K562 (cell line): ENCODE results near the gene RFC2. TPM values are rescaled to one million over a fixed set of nuclear protein-coding genes. Genes with fewer than 3 reads are reported as not detected.

Experiments
- ATAC-seq: fragments of 200-7000 bp; cut with Tn5 transposase; 3 replicates; pipeline ENCODE4 v1.9.1; 2020; ENCODE audit warnings: moderate library complexity
- BruUV-seq: library from RNA; stranded (reverse); fragments of 400-500 nt; replicated peaks from 2 replicates; lab custom pipeline; 2021; lab: Mats Ljungman, UMichigan
- CTCF ChIA-PET: fragments of 300-600 bp; formaldehyde crosslinking; extraction: SDS; loops from one replicate; lab custom pipeline; 2021; ENCODE audit warnings: low intra/inter-chr PET ratio; lab: Yijun Ruan, JAX
- POLR2A ChIA-PET: fragments of 300-600, 350-650 bp; sonication (Branson Sonifier 250); formaldehyde crosslinking; extraction: SDS; loops from one replicate; lab custom pipeline; 2021; ENCODE audit warnings: antibody characterized with exemption, inconsistent platforms; lab: Yijun Ruan, JAX
- DNase-seq, 4 experiments: peaks; one replicate each; pipeline versions ENCODE4 v3.0.0 to v3.0.0-alpha.2; 2011 to 2018; ENCODE audit warnings: low spot score in 3 of 4, mixed read lengths in 3 of 4; ENCODE audit errors: extremely low read depth in 1 of 4
- FAIRE-seq: peaks from 2 replicates; lab custom pipeline; 2011; peaks lifted over from hg19 to GRCh38; lab: Jason Lieb, UNC
- H2AFZ ChIP-seq: 2 replicates; pipeline ENCODE4 v1.6.0; 2011; ENCODE audit warnings: low read depth, low read length, control low read depth, inconsistent platforms
- H3K27ac ChIP-seq: fragments of 200-600 bp; 3 replicates; pipeline ENCODE4 v1.8.0; 2011; ENCODE audit warnings: low read depth, mild to moderate bottlenecking, control low read depth, inconsistent platforms, low read length, moderate library complexity, mixed read lengths; ENCODE audit errors: extremely low read depth
- H3K27me3 ChIP-seq, 2 experiments: fragments of 300-600 bp in 1 of 2; 2 replicates in 1 of 2; 3 replicates in 1 of 2; pipeline versions ENCODE4 v1.6.0 to v1.8.0; 2011; ENCODE audit warnings: inconsistent platforms in 2 of 2, low read length in 2 of 2, mild to moderate bottlenecking in 1 of 2, mixed read lengths in 1 of 2, moderate library complexity in 1 of 2; ENCODE audit not compliant: control insufficient read depth in 2 of 2, insufficient read depth in 2 of 2
- H3K36me3 ChIP-seq: fragments of 300-600 bp; 3 replicates; pipeline ENCODE4 v1.8.0; 2011; ENCODE audit warnings: mild to moderate bottlenecking, low read length, inconsistent platforms; ENCODE audit not compliant: control insufficient read depth, insufficient read depth
- H3K4me1 ChIP-seq, 2 experiments: fragments of 200-600 bp in 1 of 2; replicated peaks in 1 of 2; 2 replicates in 1 of 2; 3 replicates in 1 of 2; pipeline versions ENCODE4 v1.5.1 to v1.8.0; 2011; ENCODE audit warnings: inconsistent platforms in 2 of 2, low read length in 2 of 2, mild to moderate bottlenecking in 1 of 2, mixed read lengths in 1 of 2, moderate library complexity in 1 of 2; ENCODE audit not compliant: control insufficient read depth in 2 of 2, insufficient read depth in 2 of 2
- H3K4me2 ChIP-seq: 2 replicates; pipeline ENCODE4 v1.6.1; 2011; ENCODE audit warnings: low read length, control low read depth, inconsistent platforms, mixed read lengths; ENCODE audit not compliant: insufficient read depth
- H3K4me3 ChIP-seq: fragments of 200-600 bp; sonication (generic), shearing (Covaris generic); 2 replicates; pipeline ENCODE4 v1.5.1; 2016; ENCODE audit warnings: control low read depth, inconsistent platforms
- H3K79me2 ChIP-seq: fragments of 200-600 bp; 3 replicates; pipeline ENCODE4 v1.8.0; 2011; ENCODE audit warnings: low read length, inconsistent platforms; ENCODE audit not compliant: control insufficient read depth, insufficient read depth
- H3K9ac ChIP-seq, 2 experiments: 2 replicates each; pipeline versions ENCODE4 v1.6.0 to v1.6.1; 2011; ENCODE audit warnings: low read depth in 2 of 2, low read length in 2 of 2, control low read depth in 1 of 2, inconsistent platforms in 1 of 2, mild to moderate bottlenecking in 1 of 2, mixed read lengths in 1 of 2; ENCODE audit not compliant: insufficient read depth in 1 of 2
- H3K9me1 ChIP-seq: one replicate; pipeline ENCODE4 v1.6.0; 2011; ENCODE audit warnings: inconsistent platforms, mild to moderate bottlenecking, low read length, moderate library complexity; ENCODE audit not compliant: control insufficient read depth, insufficient read depth
- H3K9me3 ChIP-seq: replicated peaks from 2 replicates; pipeline ENCODE4 v1.5.1; 2011; ENCODE audit warnings: low read depth, low read length, inconsistent platforms; ENCODE audit not compliant: control insufficient read depth, insufficient read depth
- H4K20me1 ChIP-seq: replicated peaks from 2 replicates; pipeline ENCODE4 v1.6.1; 2011; ENCODE audit warnings: low read length, inconsistent platforms, mixed read lengths; ENCODE audit not compliant: control insufficient read depth, insufficient read depth
- ETV1 ChIP-seq: fragments of 450-650 bp; conservative IDR thresholded peaks from 2 replicates; pipeline ENCODE4 v1.6.1; 2016; ENCODE audit warnings: missing genetic modification characterization, control low read depth, low read depth, missing compliant biosample characterization
- HNRNPL ChIP-seq: fragments of 200-400 bp; formaldehyde crosslinking; IDR thresholded peaks from 2 replicates; pipeline ENCODE4 v1.6.1; 2017; ENCODE audit warnings: low read depth, mild to moderate bottlenecking, low read length
- MAFG ChIP-seq: fragments of 450-650 bp; conservative IDR thresholded peaks from 2 replicates; pipeline ENCODE4 v1.6.1; 2016; ENCODE audit warnings: missing genetic modification characterization, missing compliant biosample characterization
- MEF2D ChIP-seq: conservative IDR thresholded peaks from 2 replicates; pipeline ENCODE4 v1.6.1; 2016; ENCODE audit warnings: low read depth, missing genetic modification characterization, missing compliant biosample characterization
- RAD51 ChIP-seq: fragments of 450-650 bp; IDR thresholded peaks from 2 replicates; pipeline ENCODE4 v1.7.1; 2016; ENCODE audit warnings: low read depth, mild to moderate bottlenecking, borderline replicate concordance
- SIN3B ChIP-seq: fragments of 450-650 bp; IDR thresholded peaks from 2 replicates; pipeline ENCODE4 v1.6.1; 2017; ENCODE audit warnings: low read depth, mild to moderate bottlenecking, moderate library complexity
- ZNF699 ChIP-seq: fragments of 250-450 bp; sonication (Bioruptor Pico); IDR thresholded peaks from 2 replicates; pipeline ENCODE4 v1.8.0; 2021; ENCODE audit warnings: mild to moderate bottlenecking, moderate library complexity; ENCODE audit not compliant: insufficient replicate concordance
- WGBS: fragments of 100-300 bp; shearing (Covaris generic); methylation state at CpG from one replicate; pipeline ENCODE4 v1.1.6; 2016; ENCODE audit warnings: low coverage, mixed read lengths; ENCODE audit not compliant: insufficient coverage; ENCODE audit errors: missing lambda C conversion rate; 5-methylcytosine and 5-hydroxymethylcytosine counted together
- in situ Hi-C: fragments of 300-500 bp; cut with MboI; formaldehyde crosslinking; loops from 4 replicates; pipeline ENCODE4 v1.15.0; 2018; ENCODE audit warnings: inconsistent platforms, mixed read lengths
- intact Hi-C: fragments of 100-400 bp; cut with micrococcal nuclease; formaldehyde crosslinking; loops from 2 replicates; pipeline ENCODE4 v1.14.2; 2022
- polyA plus RNA-seq, 8 experiments: library from polyadenylated mRNA; depleted of rRNA in 4 of 8; stranded (reverse) in 5 of 8; unstranded in 3 of 8; fragments of >200 nt; fragmentation: Nextera tagmentation in 2 of 8; fragmentation: Illumina TruSeq in 1 of 8; extraction: Ambion mirVana in 2 of 8; extraction: Trizol in 1 of 8; gene quantifications; 2 replicates each; pipeline versions ENCODE4 v1.2.1 to v1.2.3, GENCODE V29; 2011 to 2014; ENCODE audit warnings: inconsistent platforms in 1 of 8, missing spikeins in 1 of 8
- total RNA-seq, 7 experiments: library from RNA; depleted of rRNA in 6 of 7; stranded (reverse); fragments of >200 nt in 6 of 7; fragmentation: Illumina TruSeq in 2 of 7; extraction: Trizol in 2 of 7; gene quantifications; 2 replicates each; pipeline versions ENCODE4 v1.2.1 to v1.2.3, GENCODE V29; 2011 to 2021; ENCODE audit warnings: low replicate concordance in 1 of 7
- TF ChIP-seq, protein P1 (sequence below), 3 experiments: fragments of 200-800 bp in 1 of 3; sonication (Bioruptor generic) in 1 of 3; sonication (generic) in 1 of 3; formaldehyde crosslinking in 1 of 3; IDR thresholded peaks; 2 replicates each; pipeline versions ENCODE4 v1.6.1 to v1.8.0; 2016 to 2022; ENCODE audit warnings: mild to moderate bottlenecking in 2 of 3, missing compliant biosample characterization in 2 of 3, missing genetic modification characterization in 2 of 3, missing genetic modification reagents in 1 of 3

Gene RFC2
- total and polyA plus RNA-seq, 9 of the 15 experiments (the other 6 are each of a cell fraction or from before 2014, with no cell fraction given) = 32.5 to 161 (median 102) TPM

GRCh38 chr7:74294191-74294998 is 40.2 kb upstream of the RFC2 start (continued):
- TF ChIP-seq ETV1 (no peak), MAFG (tag) (no peak), HNRNPL (no peak), MEF2D (no peak), SIN3B (no peak)

- ATAC-seq (no peak), DNase-seq (no peak), FAIRE-seq (no peak)
- Histone ChIP-seq H2AFZ (no peak overlapping the region), H3K9me3 (no peaks in the 10 kb centered on the region), H3K27me3 (peaks cover 3 to 30% of the 10 kb centered on the region in 2 experiments; a peak in 3 of 5 replicates), H3K4me1 (peaks cover 13 to 33% of the 10 kb centered on the region in 2 experiments; a peak in 4 of 5 replicates), H4K20me1 (no peaks in the 10 kb centered on the region; the same call in 1 of the 2 replicates), H3K9me1 (no peaks in the 10 kb centered on the region), H3K9ac (no peak overlapping the region), H3K4me2 (no peak overlapping the region), H3K4me3 (no peak overlapping the region), H3K79me2 (no peaks in the 10 kb centered on the region), H3K36me3 (no peaks in the 10 kb centered on the region), H3K27ac (no peak overlapping the region)
- BruUV-seq = no TSS peak
- in situ Hi-C loops (no loop called here), intact Hi-C loops (loop anchor here (5.0 kb wide), 1 partner anchor 99 kb away; no protein-coding TSS in a partner anchor)
- 27% methylated on average over 4 of the region's 4 CpGs for WGBS
- ChIA-PET CTCF (no interaction called here), POLR2A (interaction anchor here (0.7 kb wide), 1 partner anchor 17 kb away, joined by 5 read pairs; no protein-coding TSS in a partner anchor)
- TF ChIP-seq RAD51 (peak; percentile 79), ZNF699 (CRISPR knock-in tag) (no peak)
- TF ChIP-seq, protein P1, sequence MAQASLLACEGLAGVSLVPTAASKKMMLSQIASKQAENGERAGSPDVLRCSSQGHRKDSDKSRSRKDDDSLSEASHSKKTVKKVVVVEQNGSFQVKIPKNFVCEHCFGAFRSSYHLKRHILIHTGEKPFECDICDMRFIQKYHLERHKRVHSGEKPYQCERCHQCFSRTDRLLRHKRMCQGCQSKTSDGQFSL (CRISPR knock-in tag; IDR thresholded peaks at IDR 0.05) = 0 out of 2 replicates have a peak, but pooled peaks have one; percentile 2
- TF ChIP-seq, protein P1 (tag; IDR thresholded peaks at IDR 0.05) = no peak; a peak in 1 of 4 replicates
Observed at GRCh38 chr7:74293577-74293908, 39.3 kb upstream of the RFC2 start.
